Rectal smooth muscle tissue (tissue), 1 donor: ENCODE data around the gene FNDC3B.
A peak's percentile ranks its signal among the peaks of the same experiment; 100 is the strongest.
"Not testable (repeated sequence)": the region's sequence is repeated elsewhere in the genome, so short reads cannot be mapped to it uniquely, and the experiment has no call there.

ENCODE experiments used
- H3K27ac ChIP-seq: one replicate; pipeline ENCODE4 v1.7.0; 2013; ENCODE audit warnings: low read depth, low read length, inconsistent platforms
- H3K27me3 ChIP-seq: one replicate; pipeline ENCODE4 v1.7.0; 2013; ENCODE audit warnings: low read length; ENCODE audit not compliant: control insufficient read depth, insufficient read depth
- H3K36me3 ChIP-seq: one replicate; pipeline ENCODE4 v1.7.0; 2013; ENCODE audit warnings: low read length; ENCODE audit not compliant: control insufficient read depth, insufficient read depth
- H3K4me1 ChIP-seq: one replicate; pipeline ENCODE4 v1.7.0; 2013; ENCODE audit warnings: low read length; ENCODE audit not compliant: control insufficient read depth, insufficient read depth
- H3K4me3 ChIP-seq: one replicate; pipeline ENCODE4 v1.7.0; 2013; ENCODE audit warnings: low read length
- H3K9ac ChIP-seq: one replicate; pipeline ENCODE4 v1.7.0; 2013; ENCODE audit warnings: low read length

FNDC3B gene

GRCh38 chr3:172241405-172241804 lies 202.0 kb downstream of the FNDC3B start:
- Histone ChIP-seq H3K9ac (no peak overlapping the region), H3K27me3 (no peaks in the 10 kb centered on the region), H3K36me3 (peaks cover 5% of the 10 kb centered on the region), H3K27ac (no peak overlapping the region), H3K4me1 (peaks cover 3% of the 10 kb centered on the region), H3K4me3 (no peak overlapping the region)

GRCh38 chr3:172242471-172242870 lies 203.1 kb downstream of the FNDC3B start:
- H3K9ac ChIP-seq, H3K27ac ChIP-seq, H3K4me1 ChIP-seq, H3K27me3 ChIP-seq, H3K4me3 ChIP-seq, H3K36me3 ChIP-seq: not testable (repeated sequence)

- H3K4me3 ChIP-seq, H3K9ac ChIP-seq, H3K27ac ChIP-seq, H3K36me3 ChIP-seq, H3K27me3 ChIP-seq, H3K4me1 ChIP-seq: not testable (repeated sequence)
Measured at GRCh38 chr3:172243376-172243775, 204.0 kb downstream of the FNDC3B start.

- Histone ChIP-seq H3K4me3 (no peak overlapping the region), H3K27ac (no peak overlapping the region), H3K36me3 (peaks cover 7% of the 10 kb centered on the region), H3K9ac (no peak overlapping the region), H3K4me1 (peaks cover 3% of the 10 kb centered on the region), H3K27me3 (no peaks in the 10 kb centered on the region)
Measured at GRCh38 chr3:172244011-172244410, 204.6 kb downstream of the FNDC3B start.

- no peak overlapping the region for H3K9ac ChIP-seq
- H3K36me3 ChIP-seq = peaks cover 7% of the 10 kb centered on the region
- no peak overlapping the region for H3K27ac ChIP-seq
- H3K27me3 ChIP-seq = no peaks in the 10 kb centered on the region
- peaks cover 3% of the 10 kb centered on the region for H3K4me1 ChIP-seq
- H3K4me3 ChIP-seq = no peak overlapping the region
Measured at GRCh38 chr3:172245241-172245640, 205.9 kb downstream of the FNDC3B start.

GRCh38 chr3:172246107-172246844 lies 206.9 kb downstream of the FNDC3B start:
- Histone ChIP-seq H3K4me1 (peaks cover 3% of the 10 kb centered on the region), H3K27ac (no peak overlapping the region), H3K4me3 (no peak overlapping the region), H3K36me3 (peaks cover 7% of the 10 kb centered on the region), H3K9ac (no peak overlapping the region), H3K27me3 (no peaks in the 10 kb centered on the region)

- Histone ChIP-seq H3K36me3 (peaks cover 2% of the 10 kb centered on the region), H3K27ac (no peak overlapping the region), H3K4me1 (peaks cover 3% of the 10 kb centered on the region), H3K9ac (no peak overlapping the region), H3K4me3 (no peak overlapping the region), H3K27me3 (no peaks in the 10 kb centered on the region)
Measured at GRCh38 chr3:172247525-172248274, 208.3 kb downstream of the FNDC3B start.

GRCh38 chr3:172249039-172249438 lies 209.7 kb downstream of the FNDC3B start:
- Histone ChIP-seq H3K4me1 (peaks cover 3% of the 10 kb centered on the region), H3K27me3 (no peaks in the 10 kb centered on the region), H3K4me3 (no peak overlapping the region), H3K27ac (no peak overlapping the region), H3K36me3 (peaks cover 2% of the 10 kb centered on the region), H3K9ac (no peak overlapping the region)

- Histone ChIP-seq H3K4me1 (peaks cover 3% of the 10 kb centered on the region), H3K27me3 (no peaks in the 10 kb centered on the region), H3K9ac (no peak overlapping the region), H3K27ac (no peak overlapping the region), H3K36me3 (peaks cover 2% of the 10 kb centered on the region), H3K4me3 (no peak overlapping the region)
Measured at GRCh38 chr3:172251211-172251610, 211.8 kb downstream of the FNDC3B start.

GRCh38 chr3:172253200-172253599 lies 213.8 kb downstream of the FNDC3B start:
- Histone ChIP-seq H3K9ac (no peak overlapping the region), H3K4me1 (peaks cover 12% of the 10 kb centered on the region), H3K27me3 (no peaks in the 10 kb centered on the region), H3K36me3 (no peaks in the 10 kb centered on the region), H3K27ac (no peak overlapping the region), H3K4me3 (no peak overlapping the region)

GRCh38 chr3:172254542-172254941 lies 215.2 kb downstream of the FNDC3B start:
- Histone ChIP-seq H3K27me3 (no peaks in the 10 kb centered on the region), H3K9ac (no peak overlapping the region), H3K27ac (no peak overlapping the region), H3K36me3 (no peaks in the 10 kb centered on the region), H3K4me1 (peaks cover 21% of the 10 kb centered on the region), H3K4me3 (no peak overlapping the region)

- H3K4me1 ChIP-seq = peaks cover 25% of the 10 kb centered on the region
- H3K4me3 ChIP-seq, H3K36me3 ChIP-seq, H3K9ac ChIP-seq, H3K27me3 ChIP-seq: not testable (repeated sequence)
- peak overlapping the region; percentile 21 for H3K27ac ChIP-seq
Measured at GRCh38 chr3:172255321-172255720, 215.9 kb downstream of the FNDC3B start.
